Neural crest cell (in vitro differentiated cells): ENCODE measurements around the gene PSMC3. TPM values are rescaled to one million over a fixed set of nuclear protein-coding genes. Genes with fewer than 3 reads are reported as not detected.
A peak's percentile ranks its signal among the peaks of the same experiment; 100 is the strongest.

Experiments
- DNase-seq: peaks from one replicate; pipeline ENCODE4 v3.0.0; 2021; ENCODE audit warnings: low read depth, mixed read lengths, low spot score
- H3K27ac Mint-ChIP-seq: one replicate; pipeline ENCODE4 v1.8.0; 2021; ENCODE audit warnings: mild to moderate bottlenecking, mixed read lengths; ENCODE audit not compliant: unreplicated experiment
- H3K27me3 Mint-ChIP-seq: 2 replicates; pipeline ENCODE4 v1.8.0; 2021; ENCODE audit warnings: low read depth, mild to moderate bottlenecking, mixed read lengths
- H3K36me3 Mint-ChIP-seq: 2 replicates; pipeline ENCODE4 v1.8.0; 2021; ENCODE audit warnings: low read depth, mild to moderate bottlenecking, mixed read lengths
- H3K4me1 Mint-ChIP-seq: 2 replicates; pipeline ENCODE4 v1.8.0; 2021; ENCODE audit warnings: mixed read lengths
- H3K4me3 Mint-ChIP-seq: one replicate; pipeline ENCODE4 v1.8.0; 2021; ENCODE audit warnings: mild to moderate bottlenecking, mixed read lengths
- H3K9me3 Mint-ChIP-seq: 2 replicates; pipeline ENCODE4 v1.8.0; 2021; ENCODE audit warnings: mixed read lengths
- total RNA-seq: library from RNA; stranded (reverse); gene quantifications from 2 replicates; pipeline ENCODE4 v1.2.1, GENCODE V29; 2021
- TF ChIP-seq, protein P1 (sequence below): fragments of 200-600 bp; sonication (generic); conservative IDR thresholded peaks from 2 replicates; pipeline ENCODE4 v1.5.0; 2021; ENCODE audit warnings: antibody characterized with exemption, mild to moderate bottlenecking

Gene PSMC3
- total RNA-seq, 1 donor from 2014 or later = 197 TPM

DNA sequence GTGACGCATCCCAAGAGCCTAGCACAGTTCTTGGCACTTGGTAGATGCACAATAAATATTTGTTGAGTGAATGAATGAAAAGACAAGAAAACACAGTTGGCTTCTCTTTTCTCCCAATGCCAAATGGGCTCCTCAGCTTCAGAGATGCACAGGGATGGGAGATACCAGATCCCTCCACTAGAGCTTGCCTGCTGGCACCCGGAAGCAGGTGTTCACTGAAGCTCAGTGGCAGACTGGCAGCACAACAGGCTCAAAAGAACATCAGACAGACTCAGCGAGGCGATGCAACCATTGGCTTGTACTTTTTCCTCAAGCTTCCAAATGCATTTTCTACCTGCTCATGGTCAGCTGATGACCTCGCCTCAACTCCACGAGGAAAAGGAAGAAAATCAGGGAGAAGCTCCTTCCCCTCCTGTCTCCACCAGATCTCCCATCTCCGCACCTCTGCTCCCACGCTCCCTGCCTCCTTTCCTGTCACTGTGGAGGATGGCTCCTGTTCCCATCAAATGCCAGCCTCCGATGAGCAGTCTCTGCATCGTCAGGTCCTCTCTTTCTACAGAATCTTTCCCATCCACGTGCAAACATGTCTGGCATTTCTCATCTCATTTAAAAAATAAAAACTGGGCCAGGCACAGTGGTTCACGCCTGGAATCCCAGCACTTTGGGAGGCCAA is 16.9 kb upstream of the PSMC3 start:
- Mint-ChIP-seq H3K27ac (peak overlapping the region; percentile 82), H3K27me3 (no peaks in the 10 kb centered on the region), H3K9me3 (no peaks in the 10 kb centered on the region), H3K4me1 (no peaks in the 10 kb centered on the region), H3K4me3 (no peak overlapping the region), H3K36me3 (no peaks in the 10 kb centered on the region)
- TF ChIP-seq, protein P1, sequence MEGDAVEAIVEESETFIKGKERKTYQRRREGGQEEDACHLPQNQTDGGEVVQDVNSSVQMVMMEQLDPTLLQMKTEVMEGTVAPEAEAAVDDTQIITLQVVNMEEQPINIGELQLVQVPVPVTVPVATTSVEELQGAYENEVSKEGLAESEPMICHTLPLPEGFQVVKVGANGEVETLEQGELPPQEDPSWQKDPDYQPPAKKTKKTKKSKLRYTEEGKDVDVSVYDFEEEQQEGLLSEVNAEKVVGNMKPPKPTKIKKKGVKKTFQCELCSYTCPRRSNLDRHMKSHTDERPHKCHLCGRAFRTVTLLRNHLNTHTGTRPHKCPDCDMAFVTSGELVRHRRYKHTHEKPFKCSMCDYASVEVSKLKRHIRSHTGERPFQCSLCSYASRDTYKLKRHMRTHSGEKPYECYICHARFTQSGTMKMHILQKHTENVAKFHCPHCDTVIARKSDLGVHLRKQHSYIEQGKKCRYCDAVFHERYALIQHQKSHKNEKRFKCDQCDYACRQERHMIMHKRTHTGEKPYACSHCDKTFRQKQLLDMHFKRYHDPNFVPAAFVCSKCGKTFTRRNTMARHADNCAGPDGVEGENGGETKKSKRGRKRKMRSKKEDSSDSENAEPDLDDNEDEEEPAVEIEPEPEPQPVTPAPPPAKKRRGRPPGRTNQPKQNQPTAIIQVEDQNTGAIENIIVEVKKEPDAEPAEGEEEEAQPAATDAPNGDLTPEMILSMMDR = no peak
- no peak for DNase-seq

DNA sequence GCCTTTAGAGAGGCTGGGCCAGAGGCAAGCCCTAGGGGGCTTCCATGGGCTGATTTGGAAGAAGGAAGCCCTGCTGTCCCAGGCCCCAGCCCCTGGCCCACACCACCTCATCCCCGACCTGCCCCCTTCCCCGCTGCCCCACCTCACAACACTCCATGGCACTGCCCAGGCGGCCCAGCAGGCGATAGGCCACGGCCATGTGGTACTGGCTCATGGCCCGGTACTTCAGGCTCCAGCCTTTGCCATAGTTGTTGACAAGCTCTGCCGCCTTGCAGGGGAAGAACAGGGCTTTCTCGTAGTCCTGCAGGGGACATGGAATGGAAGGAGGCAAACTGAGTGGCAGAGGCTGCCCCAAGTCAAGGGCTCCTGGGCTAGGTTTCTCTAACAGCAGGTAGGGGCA is 16.3 kb upstream of the PSMC3 start:
- Mint-ChIP-seq H3K36me3 (no peaks in the 10 kb centered on the region), H3K4me1 (no peaks in the 10 kb centered on the region), H3K27ac (no peak overlapping the region), H3K9me3 (no peaks in the 10 kb centered on the region), H3K4me3 (no peak overlapping the region), H3K27me3 (no peaks in the 10 kb centered on the region)
- TF ChIP-seq, protein P1 = no peak
- no peak for DNase-seq

DNA sequence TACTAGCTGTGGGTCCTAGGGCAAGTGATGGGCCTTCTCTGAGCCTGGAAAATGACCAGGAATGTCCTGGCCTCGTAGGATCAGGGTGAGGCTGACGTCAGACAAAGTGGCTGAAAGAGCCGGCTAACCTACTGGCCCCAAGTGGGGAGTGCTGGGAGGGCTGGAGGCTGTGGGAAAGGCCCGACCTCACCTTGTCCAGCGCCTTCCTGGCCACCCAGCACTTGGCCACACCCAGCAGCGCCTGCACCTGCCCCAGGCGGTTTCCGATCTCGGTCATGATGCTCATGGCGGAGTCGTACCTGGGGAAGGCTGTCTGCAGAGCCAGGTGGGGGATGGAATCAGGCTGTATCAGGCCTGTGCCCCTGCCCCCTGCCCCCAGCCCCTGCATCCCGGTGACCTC is 15.2 kb upstream of the PSMC3 start:
- H3K9me3 Mint-ChIP-seq = no peaks in the 10 kb centered on the region
- H3K4me1 Mint-ChIP-seq = no peaks in the 10 kb centered on the region
- no peaks in the 10 kb centered on the region for H3K36me3 Mint-ChIP-seq
- DNase-seq = no peak
- H3K4me3 Mint-ChIP-seq = no peak overlapping the region
- no peak overlapping the region for H3K27ac Mint-ChIP-seq
- TF ChIP-seq, protein P1 = no peak
- H3K27me3 Mint-ChIP-seq = no peaks in the 10 kb centered on the region

DNA sequence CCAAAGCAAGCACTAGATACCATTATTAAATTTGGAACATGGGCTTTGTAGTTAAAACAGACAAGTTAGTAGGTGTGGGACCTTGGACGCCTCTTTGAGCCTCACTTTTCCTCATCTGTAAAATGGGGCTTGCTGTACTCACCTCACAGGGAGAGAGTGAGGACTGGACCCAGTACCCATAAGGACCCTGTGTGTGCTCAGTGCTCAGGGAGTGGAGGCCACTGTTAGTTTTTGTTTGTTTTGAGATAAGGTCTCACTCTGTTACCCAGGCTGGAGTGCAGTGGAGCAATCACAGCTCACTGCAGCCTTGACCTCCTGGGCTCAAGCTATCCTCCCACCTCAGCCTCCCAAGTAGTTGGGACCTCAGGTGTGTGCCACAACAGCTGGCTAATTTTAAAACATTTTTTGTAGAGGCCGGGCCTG is 13.8 kb upstream of the PSMC3 start:
- Mint-ChIP-seq H3K36me3 (no peaks in the 10 kb centered on the region), H3K27me3 (no peaks in the 10 kb centered on the region), H3K4me1 (no peaks in the 10 kb centered on the region), H3K27ac (no peak overlapping the region), H3K9me3 (no peaks in the 10 kb centered on the region), H3K4me3 (no peak overlapping the region)
- no peak for DNase-seq
- TF ChIP-seq, protein P1 = no peak

DNA sequence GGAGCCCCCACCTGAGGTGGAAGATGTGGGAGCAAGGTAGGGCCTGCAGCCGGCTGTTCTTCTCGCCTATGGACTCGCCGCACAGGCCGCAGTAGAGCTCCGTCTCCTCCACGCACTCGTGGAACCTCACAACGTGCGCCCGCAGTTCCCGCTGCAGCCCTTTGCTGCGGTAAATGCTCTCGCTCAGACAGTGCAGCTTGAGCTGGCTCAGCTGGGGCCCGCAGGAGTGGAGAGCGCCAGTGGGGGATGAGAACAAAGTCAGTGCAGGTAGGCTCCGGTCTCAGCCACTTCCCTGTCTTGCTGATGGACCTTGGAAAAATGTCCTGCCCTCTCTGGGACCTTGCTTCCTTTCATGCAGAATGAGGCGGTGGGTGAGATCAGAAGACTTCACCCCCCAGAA is 12.5 kb upstream of the PSMC3 start:
- no peak for DNase-seq
- no peak overlapping the region for H3K4me3 Mint-ChIP-seq
- no peak overlapping the region for H3K27ac Mint-ChIP-seq
- H3K36me3 Mint-ChIP-seq = no peaks in the 10 kb centered on the region
- no peaks in the 10 kb centered on the region for H3K9me3 Mint-ChIP-seq
- TF ChIP-seq, protein P1 = no peak
- H3K27me3 Mint-ChIP-seq = no peaks in the 10 kb centered on the region
- H3K4me1 Mint-ChIP-seq = no peaks in the 10 kb centered on the region
